T-helper 1 cell (primary cell): ENCODE measurements around the gene PPP4R2.
"Not testable (repeated sequence)": the region's sequence is repeated elsewhere in the genome, so short reads cannot be mapped to it uniquely, and the experiment has no call there.

Experiments
- DNase-seq, 5 donors: peaks; one replicate each; pipeline ENCODE4 v3.0.0-alpha.2; 2012 to 2020

The PPP4R2 gene

DNA sequence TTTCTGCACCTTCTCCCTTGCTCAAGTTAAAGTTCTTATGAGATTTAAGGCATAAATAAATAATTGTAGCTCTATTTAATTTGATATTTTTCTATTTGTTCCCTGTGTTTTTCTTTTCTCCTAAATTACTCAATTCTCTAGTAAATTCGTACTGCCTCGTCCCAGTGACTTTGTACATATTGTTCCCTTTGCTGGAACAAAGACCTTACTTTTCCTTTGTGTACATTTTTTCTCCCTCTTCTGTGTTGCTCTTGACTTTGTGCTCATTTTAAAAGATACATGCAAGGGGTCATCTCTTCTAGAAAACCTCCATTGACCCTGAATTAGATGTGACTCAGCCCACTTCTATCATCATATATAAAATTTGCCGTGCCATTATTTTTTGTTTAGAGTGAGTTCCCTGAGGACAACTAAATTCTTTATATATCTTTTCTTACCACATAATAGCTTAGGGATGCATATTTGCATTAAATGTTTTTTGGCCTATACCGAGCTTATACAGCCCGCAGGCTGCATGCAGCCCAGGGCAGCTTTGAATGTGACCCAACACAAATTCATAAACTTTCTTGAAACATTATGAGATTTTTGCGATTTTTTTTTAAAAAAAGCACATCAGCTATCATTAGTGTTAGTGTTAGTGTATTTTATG lies 29.6 kb downstream of the PPP4R2 start:
- no peak for DNase-seq

DNA sequence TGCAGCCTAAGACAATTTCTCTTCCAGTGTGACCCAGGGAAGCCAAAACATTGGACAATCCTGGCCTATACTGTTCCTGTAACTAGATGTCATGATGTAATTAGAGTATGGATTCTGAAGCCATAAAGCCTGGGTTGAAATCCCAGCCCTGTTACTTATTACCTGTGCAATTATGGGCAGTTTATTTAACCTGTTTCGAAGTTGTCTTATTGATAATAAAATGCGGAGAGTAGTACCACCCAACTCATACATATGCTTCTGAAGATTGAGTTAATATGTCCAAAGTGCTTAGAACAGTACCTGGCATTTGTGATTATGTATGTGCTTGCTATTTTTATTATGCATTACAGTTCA lies 30.1 kb downstream of the PPP4R2 start:
- DNase-seq: no peak

DNA sequence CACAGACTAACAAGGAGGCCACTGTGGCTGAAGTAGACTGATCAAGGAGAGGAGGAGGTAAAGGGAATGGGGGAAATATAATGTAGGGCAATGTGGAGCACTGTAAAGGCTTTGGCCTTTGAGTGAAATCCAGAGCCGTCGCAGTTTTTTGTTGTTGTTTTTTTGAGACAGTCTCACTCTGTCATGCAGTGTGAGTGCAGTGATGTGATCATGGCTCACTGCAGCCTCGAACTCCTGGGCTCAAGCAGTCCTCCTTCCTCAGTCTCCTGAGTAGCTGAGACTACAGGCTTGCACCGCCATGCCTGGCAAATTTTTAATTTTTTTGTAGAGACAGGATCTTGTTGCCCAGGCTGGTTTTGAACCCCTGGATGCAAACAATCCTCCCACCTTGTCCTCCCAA lies 32.2 kb downstream of the PPP4R2 start:
- DNase-seq: no peak

DNA sequence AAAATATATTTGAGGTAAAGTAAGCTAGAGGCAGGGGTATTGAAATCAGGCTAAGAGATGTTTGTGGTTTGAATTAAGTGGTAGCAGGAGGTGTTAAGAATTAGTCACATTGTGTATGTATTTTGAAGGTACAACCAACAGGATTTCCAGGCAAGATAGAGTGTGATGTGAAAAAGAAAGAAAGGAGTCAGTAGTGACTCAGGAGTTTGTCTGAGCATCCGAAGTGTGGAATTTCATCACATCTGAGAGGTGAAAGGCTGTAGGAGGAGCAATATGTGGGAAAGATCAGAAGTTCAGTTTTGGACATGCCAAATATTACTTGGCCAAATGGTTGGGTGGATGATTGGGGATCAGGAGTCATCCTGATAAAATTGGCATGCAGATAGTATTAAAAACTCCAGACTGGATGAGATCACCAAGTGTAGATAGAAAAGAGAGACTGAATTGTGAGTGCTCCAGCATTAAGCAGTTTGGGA lies 32.7 kb downstream of the PPP4R2 start:
- DNase-seq: peak in 1 of 5 donors; percentile 70

DNA sequence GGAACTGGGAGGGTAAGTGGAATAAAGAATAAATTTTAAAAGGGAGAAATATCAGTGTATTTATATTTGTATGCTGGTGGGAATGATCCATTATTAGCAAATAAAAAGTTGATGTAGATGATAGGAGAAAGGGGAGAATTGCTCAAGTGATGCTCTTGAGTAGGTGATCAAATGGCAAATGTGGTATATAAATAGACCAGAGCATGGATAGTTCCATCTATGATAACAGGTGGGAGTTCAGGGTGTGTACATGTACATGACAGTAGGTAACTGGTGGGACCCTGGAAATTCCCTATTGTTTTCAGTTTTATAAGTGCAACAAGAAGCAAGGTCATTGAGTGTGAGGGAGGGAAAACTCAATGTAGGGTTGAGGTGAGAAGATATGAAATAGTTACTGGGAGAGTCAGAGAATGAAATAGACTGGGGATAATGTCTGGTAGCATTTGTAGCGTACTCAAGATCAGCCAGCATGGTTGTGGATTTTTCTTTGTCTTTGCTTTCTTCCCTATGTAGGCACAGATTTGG lies 33.5 kb downstream of the PPP4R2 start:
- no peak for DNase-seq

DNA sequence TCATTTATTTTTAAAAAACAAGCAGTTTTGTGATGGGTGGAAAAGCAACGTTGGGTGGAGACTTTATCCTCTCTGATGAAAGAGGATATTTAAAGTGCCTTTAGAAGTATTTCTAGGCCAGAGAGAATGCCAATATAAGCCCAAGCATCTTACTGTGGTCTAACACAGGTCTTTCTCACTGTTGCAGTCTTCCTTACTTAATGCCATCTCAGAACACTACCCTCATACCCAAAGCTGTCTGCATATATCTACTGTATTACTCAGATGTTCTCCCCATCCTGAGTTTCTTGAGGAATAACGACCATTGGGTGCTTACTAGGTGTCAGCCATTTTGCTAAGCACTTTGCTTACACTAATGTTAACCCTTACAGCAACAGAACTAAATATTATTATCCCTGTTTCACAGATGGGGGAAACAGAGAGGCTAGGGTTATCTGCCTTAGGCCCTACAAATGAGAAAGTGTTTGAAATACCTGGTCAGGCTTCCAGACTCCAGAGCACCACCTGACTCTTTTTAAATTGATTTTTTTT lies 35.0 kb downstream of the PPP4R2 start:
- no peak for DNase-seq

DNA sequence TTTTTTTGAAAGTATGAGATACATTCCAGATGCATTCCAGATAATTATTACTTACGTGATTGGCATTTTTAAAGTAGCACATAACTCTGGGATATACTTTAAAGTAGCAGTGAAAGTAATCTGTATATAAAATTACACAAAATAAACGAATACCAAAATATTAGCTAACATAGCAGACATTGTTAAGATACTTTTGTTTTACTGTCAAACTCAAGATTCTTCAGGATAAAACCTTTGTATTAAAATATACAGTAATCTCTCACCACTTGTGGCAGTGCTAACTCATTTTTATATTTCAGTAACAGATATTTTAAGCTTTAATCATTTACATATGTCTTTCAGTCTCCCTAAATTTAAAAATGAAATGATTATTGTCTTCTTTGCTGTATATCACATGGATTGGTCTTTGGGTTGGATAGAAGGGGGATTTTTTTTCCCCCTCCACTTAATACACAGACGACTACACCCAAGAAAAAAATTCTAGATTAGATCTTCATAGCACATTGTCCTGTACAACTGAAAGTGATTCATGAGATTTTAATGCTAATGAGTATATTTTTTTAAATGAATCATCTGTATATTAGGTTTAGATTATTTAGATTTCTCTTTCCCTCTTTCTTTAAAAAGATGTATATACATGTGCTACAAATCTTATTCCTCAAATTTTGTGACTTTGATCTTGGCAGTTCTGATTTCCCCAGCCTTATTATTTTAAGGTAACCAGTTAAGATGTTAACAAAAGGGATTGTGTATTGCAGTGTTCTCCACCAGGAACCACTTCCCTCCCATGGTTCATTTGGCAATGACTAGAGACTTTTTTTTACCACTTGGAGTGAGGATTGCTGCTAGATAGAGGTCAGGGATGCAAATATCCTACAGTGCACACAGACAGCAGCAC lies 40.3 kb downstream of the PPP4R2 start:
- no peak for DNase-seq

DNA sequence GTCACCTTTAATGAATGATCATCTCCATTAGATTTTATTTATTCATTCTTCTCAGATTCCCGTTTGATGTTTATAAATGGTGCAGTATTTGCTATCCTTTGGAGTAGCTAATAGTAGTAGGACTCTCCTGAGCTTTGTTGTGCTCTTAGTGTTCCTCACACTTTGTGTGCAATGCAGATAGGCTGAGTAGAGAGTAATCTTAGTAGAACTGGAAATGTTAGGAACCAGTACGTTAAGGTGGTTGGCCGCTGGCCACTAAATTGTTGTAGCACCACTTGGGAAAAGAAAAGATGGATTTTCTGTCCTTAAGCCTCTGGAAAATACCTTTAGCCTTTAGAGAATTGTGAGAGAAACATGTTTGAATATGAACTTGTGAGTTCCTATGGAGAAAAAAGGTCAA lies 44.9 kb downstream of the PPP4R2 start:
- DNase-seq: no peak

DNA sequence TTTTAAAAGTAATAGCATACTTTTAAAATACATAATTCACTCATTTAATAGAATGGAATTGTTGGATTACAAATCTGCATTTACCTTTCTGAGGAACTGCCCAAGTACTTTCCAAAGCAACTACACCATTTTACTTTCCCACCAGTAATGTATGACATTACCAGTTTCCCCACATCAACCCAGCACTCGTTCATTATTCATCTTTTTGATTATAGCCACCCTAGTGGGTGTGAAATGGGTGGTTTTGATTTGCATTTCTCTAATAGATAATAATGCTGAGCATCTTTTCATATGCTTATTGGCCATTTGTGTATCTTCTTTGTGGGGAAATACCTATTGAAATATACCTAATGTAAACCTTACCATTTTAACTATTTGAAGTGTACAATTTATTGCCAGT lies 46.8 kb downstream of the PPP4R2 start:
- DNase-seq: no peak

DNA sequence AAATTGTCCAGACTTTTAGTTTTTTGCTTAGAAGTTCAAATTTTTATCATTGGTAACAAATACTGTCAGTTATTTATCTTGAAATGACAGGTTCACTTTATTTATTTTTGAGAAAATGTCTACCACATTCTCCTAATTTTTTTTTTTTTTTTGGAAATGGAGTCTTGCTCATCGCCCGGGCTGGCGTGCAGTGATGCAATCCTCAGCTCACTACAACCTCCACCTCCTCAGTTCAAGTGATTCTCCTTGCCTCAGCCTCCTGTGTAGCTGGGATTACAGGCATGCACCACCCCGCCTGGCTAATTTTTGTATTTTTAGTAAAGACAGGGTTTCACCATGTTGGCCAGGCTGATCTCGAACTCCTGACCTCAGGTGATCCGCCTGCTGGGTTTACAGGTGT lies 48.8 kb downstream of the PPP4R2 start:
- DNase-seq: no peak

DNA sequence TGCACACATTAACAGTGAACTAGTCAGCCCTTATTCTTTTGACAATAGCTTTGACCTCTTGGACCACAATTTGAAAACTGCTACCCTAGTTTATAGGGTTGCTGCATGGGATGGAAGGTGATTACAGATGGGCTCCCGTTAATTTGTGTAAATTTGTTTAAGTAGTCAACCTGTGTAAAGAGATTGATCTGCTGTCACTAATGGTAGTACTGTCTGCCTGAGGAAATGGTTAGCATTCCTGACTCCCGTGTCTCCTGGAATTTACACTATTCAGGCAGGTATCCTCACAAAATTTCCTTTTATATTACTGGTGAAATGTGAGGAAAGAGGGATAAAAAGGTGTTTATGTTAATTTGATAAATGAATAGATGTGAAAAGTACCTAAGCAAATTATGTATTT lies 49.6 kb downstream of the PPP4R2 start:
- DNase-seq: no peak

DNA sequence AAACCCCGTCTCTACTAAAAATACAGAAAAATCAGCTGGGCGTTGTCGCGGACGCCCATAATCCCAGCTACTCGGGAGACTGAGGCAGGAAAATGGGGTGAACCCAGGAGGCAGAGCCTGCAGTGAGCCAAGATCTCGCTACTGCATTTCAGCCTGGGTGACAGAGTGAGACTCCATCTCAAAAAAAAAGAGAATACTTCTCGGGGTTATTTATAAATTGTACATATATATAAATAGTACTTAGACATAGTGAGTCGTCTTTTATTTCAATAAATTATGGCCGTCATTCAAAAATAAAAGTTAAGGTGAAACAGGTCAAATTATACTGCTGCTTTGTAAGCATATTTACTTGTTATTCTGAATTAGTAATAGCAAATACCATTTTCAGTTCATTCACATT lies 52.7 kb downstream of the PPP4R2 start:
- DNase-seq: no peak

DNA sequence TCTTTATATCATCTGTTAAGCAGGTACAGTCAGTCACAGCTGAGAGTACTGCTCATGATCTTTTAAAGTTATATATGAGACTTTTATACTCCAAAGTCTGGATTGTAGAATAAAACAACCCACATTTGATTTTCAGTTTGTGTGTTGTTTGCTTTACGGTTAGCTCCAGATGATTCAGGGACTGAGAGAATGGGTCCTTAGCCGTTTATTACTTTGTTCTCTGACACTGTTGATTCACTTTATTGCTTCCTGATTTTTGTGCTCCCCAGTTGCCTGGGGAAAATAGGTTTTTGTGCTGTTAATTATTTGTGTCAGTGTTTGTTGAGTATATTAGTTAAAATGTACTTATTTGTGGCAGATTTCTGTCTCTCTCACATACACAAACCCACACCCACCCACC lies 56.2 kb downstream of the PPP4R2 start:
- no peak for DNase-seq

DNA sequence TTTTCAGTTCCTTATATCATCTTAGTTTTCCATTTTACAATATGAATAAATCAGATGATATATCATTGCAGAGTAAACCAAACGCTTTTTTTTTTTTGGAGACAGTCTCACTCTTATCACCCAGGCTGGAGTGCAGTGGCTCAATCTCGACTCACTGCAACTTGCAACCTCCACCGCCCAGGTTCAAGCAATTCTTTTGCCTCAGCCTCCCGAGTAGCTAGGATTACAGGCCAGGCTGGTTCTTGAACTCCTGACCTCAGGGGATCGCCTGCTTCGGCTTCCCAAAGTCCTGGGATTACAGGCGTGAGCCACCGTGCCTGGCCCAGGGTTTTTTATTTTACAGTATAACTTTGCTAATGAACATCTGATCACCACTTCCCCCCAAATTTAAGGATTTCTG lies 59.0 kb downstream of the PPP4R2 start:
- DNase-seq: no peak

DNA sequence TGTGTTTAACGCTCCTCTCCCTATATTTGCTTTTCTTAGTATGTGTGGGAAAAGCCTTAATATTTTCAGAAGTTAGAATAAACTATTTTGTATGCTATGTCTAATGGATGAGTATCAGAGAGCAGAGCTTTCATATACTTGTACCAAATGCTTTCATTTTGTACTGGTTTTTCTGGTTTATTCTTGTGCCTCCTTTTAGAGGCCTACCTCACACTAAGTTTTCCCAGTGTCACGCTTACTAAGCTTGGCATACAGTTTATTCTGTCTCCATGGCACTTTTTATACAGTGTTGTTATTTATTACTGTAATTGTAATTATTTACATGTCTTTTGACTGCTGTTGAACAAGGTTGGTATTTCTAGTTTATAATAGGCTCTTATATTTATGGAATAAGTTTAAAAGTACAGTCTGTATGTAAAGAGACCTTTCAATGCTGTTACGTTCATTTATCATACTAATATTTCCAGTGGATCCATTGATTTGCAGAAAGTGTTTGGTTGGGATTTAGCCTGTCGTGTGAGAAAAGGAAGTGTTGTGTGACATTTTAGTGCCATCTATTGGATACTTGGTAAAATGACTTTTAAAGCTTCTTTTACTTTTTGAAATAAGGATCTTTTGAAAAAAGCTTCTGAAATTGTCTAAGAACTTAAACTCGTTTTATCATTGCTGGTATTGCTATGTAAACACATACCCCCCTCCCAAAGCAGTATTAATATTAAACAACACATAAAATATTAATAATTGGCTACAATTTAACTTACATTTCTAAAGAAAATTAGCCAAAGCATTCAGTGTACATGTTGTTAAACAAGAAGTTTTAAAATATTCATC lies 59.6 kb downstream of the PPP4R2 start:
- peak in 1 of 5 donors; percentile 23 for DNase-seq

DNA sequence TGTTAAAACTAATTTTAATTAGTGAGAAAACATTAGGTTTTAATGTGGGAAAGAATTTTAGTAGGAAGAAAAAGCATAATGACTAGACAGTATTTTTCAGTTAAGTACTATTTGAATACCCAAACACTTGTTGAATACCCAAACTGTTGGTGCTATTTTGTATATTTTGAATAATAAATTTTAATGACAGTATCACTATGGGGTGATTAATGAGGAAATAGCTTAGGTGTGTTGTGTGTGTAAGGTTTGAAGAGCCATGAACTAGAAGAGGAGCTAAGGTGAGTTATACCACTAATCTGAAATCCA lies 60.2 kb downstream of the PPP4R2 start:
- DNase-seq: no peak

DNA sequence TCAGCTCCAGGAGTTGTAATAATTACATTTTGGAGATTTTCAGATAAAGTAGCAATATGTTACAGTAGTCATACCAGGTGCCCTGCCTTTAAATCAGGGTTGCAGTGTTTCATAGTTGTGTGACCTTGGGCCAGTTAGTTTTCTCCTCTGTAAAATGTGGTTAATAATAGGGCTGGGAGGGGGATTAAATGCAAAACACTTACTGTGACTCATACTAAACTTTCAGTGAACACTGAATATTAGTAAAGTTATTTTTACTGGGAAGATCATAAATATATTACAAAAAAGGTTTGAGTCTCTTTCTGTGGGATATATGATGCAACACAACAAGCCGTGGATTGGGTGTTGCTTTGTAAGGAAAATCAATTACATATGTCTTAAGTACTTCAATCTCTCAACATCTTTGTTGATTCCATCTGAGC lies 63.7 kb downstream of the PPP4R2 start:
- DNase-seq: no peak

DNA sequence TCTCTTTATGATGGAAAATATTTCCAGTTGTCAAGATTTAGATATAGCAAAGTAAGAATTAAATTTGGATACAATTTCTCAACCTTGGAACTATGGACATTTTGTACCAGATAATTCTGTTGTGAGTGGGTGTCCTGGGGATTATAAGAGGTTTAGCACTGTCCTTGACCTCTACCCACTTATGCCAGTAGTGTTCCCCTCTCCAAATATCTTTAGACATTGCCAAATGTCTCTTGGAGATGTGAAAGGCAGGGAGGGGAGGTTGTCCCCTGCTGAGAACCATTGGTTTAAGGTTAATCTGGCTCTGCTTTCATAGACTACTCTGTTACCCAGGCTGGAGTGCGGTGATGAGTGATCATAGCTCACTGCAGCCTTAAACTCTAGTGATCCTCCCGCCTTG lies 64.8 kb downstream of the PPP4R2 start, which contains the start of gene EBLN2:
EBLN2 (plus strand) TSS at position 244 of the 400 bp plus-strand sequence. CDS start 423 bp downstream, outside the sequence.
- DNase-seq: no peak

DNA sequence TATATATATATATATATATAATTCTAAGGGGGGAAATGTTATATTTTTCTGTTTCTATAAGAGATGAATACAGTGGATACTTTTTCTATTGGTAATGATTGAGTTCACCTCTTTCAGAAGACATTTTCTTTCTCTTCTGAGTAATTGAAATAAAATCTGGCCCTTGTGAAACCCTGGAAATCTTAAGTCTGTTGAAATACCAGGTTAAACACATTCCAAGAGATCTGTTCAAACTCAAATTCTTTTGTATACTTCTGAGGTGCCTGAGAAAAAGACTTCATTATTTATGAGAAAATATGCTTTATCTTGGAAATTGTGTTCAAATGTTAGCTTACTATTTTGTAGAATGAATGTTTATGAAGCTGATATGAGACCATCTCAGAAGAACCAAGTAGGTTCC lies 69.6 kb downstream of the PPP4R2 start:
- not testable (repeated sequence) for DNase-seq

DNA sequence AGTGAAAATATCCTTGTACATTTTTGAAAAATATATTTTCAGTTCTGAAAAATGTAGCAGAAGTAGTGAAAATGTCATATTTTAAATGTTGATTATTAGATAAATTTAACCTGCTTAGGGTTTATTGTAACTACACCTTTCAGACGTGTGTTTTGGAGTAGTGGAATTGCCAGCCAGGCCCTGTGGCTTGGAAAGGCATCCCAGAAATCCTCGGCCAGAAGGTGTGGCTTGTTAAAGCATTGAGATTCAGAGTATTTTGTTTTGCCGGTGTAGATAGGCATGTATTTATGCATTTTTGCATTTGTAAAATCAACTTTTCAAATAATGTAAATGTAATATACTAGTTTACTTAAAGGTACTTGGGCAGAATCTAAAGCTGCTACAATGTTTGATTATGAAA lies 71.8 kb downstream of the PPP4R2 start:
- no peak for DNase-seq

DNA sequence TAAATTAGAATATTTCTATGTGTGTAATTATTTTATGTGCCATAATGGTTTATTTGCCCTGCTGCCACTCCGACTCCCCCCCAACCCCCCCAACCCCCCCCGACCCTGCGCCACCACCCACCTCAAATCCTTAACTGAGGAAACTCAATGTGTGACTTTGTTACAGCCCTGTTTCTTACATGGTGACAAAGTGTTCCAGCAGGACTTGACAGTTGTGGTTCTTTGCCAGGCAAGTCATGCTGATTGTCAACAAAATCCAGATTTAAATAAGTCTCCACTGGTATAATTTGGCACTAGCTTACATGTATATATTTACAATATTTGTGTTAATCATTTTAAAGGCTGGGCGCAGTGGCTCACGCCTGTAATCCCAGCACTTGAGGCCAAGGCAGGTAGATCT lies 72.6 kb downstream of the PPP4R2 start:
- no peak for DNase-seq

DNA sequence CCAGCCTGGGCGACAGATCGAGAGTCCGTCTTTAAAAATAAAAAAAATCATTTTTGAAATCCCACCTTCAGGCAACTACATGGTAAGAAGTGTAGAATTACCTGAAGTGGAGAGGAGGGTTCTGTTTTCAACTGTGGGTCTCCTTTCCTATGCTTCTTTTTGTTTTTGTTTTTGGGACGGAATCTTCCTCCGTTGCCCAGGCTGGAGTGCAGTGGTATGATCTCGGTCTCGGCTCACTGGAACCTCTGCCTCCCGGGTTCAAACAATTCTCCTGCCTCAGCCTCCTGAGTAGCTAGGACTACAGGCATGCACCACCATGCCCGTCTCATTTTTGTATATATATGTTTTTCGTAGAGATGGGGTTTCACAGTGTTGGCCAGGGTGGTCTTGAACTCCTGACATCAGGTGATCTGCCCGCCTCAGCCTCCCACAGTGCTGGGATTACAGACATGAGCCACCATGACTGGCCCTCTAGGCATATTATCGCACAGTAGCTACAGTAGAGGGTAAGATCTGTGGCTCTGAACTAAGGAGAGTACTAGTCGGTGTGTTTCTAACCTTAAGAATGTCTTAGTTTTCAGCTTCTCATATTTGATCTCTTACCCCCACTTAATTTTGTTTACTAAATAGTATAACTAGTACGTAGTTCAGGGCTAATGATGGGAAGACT lies 73.3 kb downstream of the PPP4R2 start:
- no peak for DNase-seq
